A549 (cell line): ENCODE measurements around the gene SIM2. TPM values are rescaled to one million over a fixed set of nuclear protein-coding genes. Genes with fewer than 3 reads are reported as not detected.

Experiments used
- ATAC-seq, 2 experiments: fragments of 200-7000 bp in 1 of 2; fragments of >200 bp in 1 of 2; cut with Nextera tagmentation in 1 of 2; cut with Tn5 transposase in 1 of 2; 3 replicates each; pipeline versions ENCODE4 v1.8.0 to v1.9.1; 2018 to 2020; ENCODE audit warnings: mild to moderate bottlenecking in 1 of 2, moderate library complexity in 1 of 2
- CTCF ChIA-PET: fragments of 300-600 bp; sonication (Branson Sonifier 250); formaldehyde crosslinking; extraction: SDS; loops from one replicate; lab custom pipeline; 2021; ENCODE audit warnings: antibody characterized with exemption, inconsistent platforms; lab: Yijun Ruan, JAX
- POLR2A ChIA-PET: fragments of 350-600 bp; formaldehyde crosslinking; extraction: SDS; loops from one replicate; lab custom pipeline; 2021; ENCODE audit warnings: antibody characterized with exemption, inconsistent platforms; lab: Yijun Ruan, JAX
- DNase-seq, 2 experiments: peaks; one replicate each; pipeline versions ENCODE4 v3.0.0 to v3.0.0-alpha.2; 2011 to 2016; ENCODE audit warnings: low read depth in 1 of 2, low spot score in 1 of 2
- FAIRE-seq: peaks from 2 replicates; lab custom pipeline; 2011; peaks lifted over from hg19 to GRCh38; lab: Jason Lieb, UNC
- H3K27ac ChIP-seq, 2 experiments: fragments of >200 bp; sonication (Bioruptor Twin); formaldehyde crosslinking; 3 replicates each; pipeline ENCODE4 v1.5.1; 2016 to 2017
- H3K4me1 ChIP-seq: fragments of >200 bp; sonication (Bioruptor Twin); formaldehyde crosslinking; 3 replicates; pipeline ENCODE4 v1.6.1; 2016
- H3K4me2 ChIP-seq: fragments of >200 bp; sonication (Bioruptor Twin); formaldehyde crosslinking; 3 replicates; pipeline ENCODE4 v1.6.1; 2016
- H3K4me3 ChIP-seq: fragments of >200 bp; sonication (Bioruptor Twin); formaldehyde crosslinking; 3 replicates; pipeline ENCODE4 v1.5.1; 2016
- H3K9me3 ChIP-seq: fragments of >200 bp; sonication (Bioruptor Twin); formaldehyde crosslinking; 3 replicates; pipeline ENCODE4 v1.6.1; 2016
- CBX2 ChIP-seq: fragments of 200-600 bp; sonication (generic); IDR thresholded peaks from 2 replicates; pipeline ENCODE4 v1.6.1; 2016; ENCODE audit warnings: low read depth, mild to moderate bottlenecking, borderline replicate concordance
- CBX8 ChIP-seq: fragments of 200-600 bp; sonication (generic); IDR thresholded peaks from 2 replicates; pipeline ENCODE4 v1.6.1; 2016
- EHMT2 ChIP-seq: fragments of 200-600 bp; sonication (generic); IDR thresholded peaks from 2 replicates; pipeline ENCODE4 v1.6.1; 2016; ENCODE audit warnings: antibody characterized with exemption, low read depth, mild to moderate bottlenecking, moderate library complexity
- FOSL2 ChIP-seq, 2 experiments: fragments of 450-650 bp in 1 of 2; fragments of >200 bp in 1 of 2; sonication (Bioruptor Twin) in 1 of 2; formaldehyde crosslinking; IDR thresholded peaks; 2 replicates each; pipeline versions ENCODE4 v1.5.0 to v1.6.1; 2016 to 2020; ENCODE audit warnings: mild to moderate bottlenecking in 1 of 2, moderate library complexity in 1 of 2
- FOXS1 ChIP-seq: fragments of 250-450 bp; sonication (Bioruptor Pico); IDR thresholded peaks from 2 replicates; pipeline ENCODE4 v1.5.0; 2020; ENCODE audit warnings: mild to moderate bottlenecking, moderate library complexity
- HDAC2 ChIP-seq: fragments of 200-600 bp; sonication (generic); IDR thresholded peaks from 2 replicates; pipeline ENCODE4 v1.6.1; 2016
- HEYL ChIP-seq: fragments of 250-450 bp; sonication (Bioruptor Pico); IDR thresholded peaks from 2 replicates; pipeline ENCODE4 v1.8.0; 2021; ENCODE audit warnings: mild to moderate bottlenecking, moderate library complexity
- HMGXB4 ChIP-seq: fragments of 250-450 bp; sonication (Bioruptor Pico); IDR thresholded peaks from 2 replicates; pipeline ENCODE4 v1.5.0; 2021; ENCODE audit warnings: mild to moderate bottlenecking, moderate library complexity, borderline replicate concordance
- HOXB13 ChIP-seq: fragments of 250-450 bp; sonication (Bioruptor Pico); IDR thresholded peaks from 2 replicates; pipeline ENCODE4 v1.5.0; 2020; ENCODE audit warnings: low read depth, mild to moderate bottlenecking, moderate library complexity
- NPAS2 ChIP-seq: fragments of 250-450 bp; sonication (Bioruptor Pico); IDR thresholded peaks from 2 replicates; pipeline ENCODE4 v1.8.0; 2022; ENCODE audit warnings: mild to moderate bottlenecking, moderate library complexity, borderline replicate concordance
- RARB ChIP-seq: fragments of 250-450 bp; sonication (Bioruptor Pico); IDR thresholded peaks from 2 replicates; pipeline ENCODE4 v1.8.0; 2021; ENCODE audit warnings: mild to moderate bottlenecking, moderate library complexity
- RCOR1 ChIP-seq: fragments of 150-350 bp; IDR thresholded peaks from 2 replicates; pipeline ENCODE4 v1.6.1; 2014; ENCODE audit warnings: antibody characterized with exemption, low read length, low read depth
- REST ChIP-seq: fragments of 200-600 bp; sonication (generic); IDR thresholded peaks from 2 replicates; pipeline ENCODE4 v1.6.1; 2016; ENCODE audit warnings: antibody characterized with exemption, mild to moderate bottlenecking, moderate library complexity
- SMC3 ChIP-seq: fragments of >200 bp; sonication (Bioruptor Twin); formaldehyde crosslinking; IDR thresholded peaks from 3 replicates; pipeline ENCODE4 v1.6.1; 2018; ENCODE audit warnings: inconsistent platforms
- SREBF2 ChIP-seq: fragments of 450-650 bp; IDR thresholded peaks from 2 replicates; pipeline ENCODE4 v1.6.1; 2014; ENCODE audit warnings: mild to moderate bottlenecking, moderate library complexity
- TP53 ChIP-seq: fragments of 250-450 bp; sonication (Bioruptor Pico); IDR thresholded peaks from 2 replicates; pipeline ENCODE4 v1.5.0; 2021; ENCODE audit warnings: mild to moderate bottlenecking, moderate library complexity
- USF2 ChIP-seq: fragments of 450-650 bp; IDR thresholded peaks from 2 replicates; pipeline ENCODE4 v1.6.1; 2014; ENCODE audit warnings: antibody characterized with exemption
- ZNF302 ChIP-seq: fragments of 250-450 bp; sonication (Bioruptor Pico); IDR thresholded peaks from 2 replicates; pipeline ENCODE4 v1.9.0; 2021; ENCODE audit warnings: inconsistent platforms, mild to moderate bottlenecking, moderate library complexity
- WGBS: methylation state at CpG from one replicate; pipeline ENCODE4 v1.1.6; 2017; ENCODE audit errors: missing lambda C conversion rate; 5-methylcytosine and 5-hydroxymethylcytosine counted together
- polyA plus RNA-seq, 4 experiments: library from polyadenylated mRNA; depleted of rRNA in 3 of 4; stranded (reverse); fragments of >200 nt; fragmentation: RNase III in 1 of 4; extraction: RNeasy Plus Mini Kit Qiagen cat#74134 plus additional on column Dnase treatment in 1 of 4; gene quantifications; 2 replicates in 3 of 4; 3 replicates in 1 of 4; pipeline ENCODE4 v1.2.3, GENCODE V29; 2011 to 2017
- TF ChIP-seq, protein P1 (sequence below): fragments of 150-350 bp; IDR thresholded peaks from 2 replicates; pipeline ENCODE4 v1.6.1; 2014; ENCODE audit warnings: low read depth, mild to moderate bottlenecking, low read length
- TF ChIP-seq, protein P2 (sequence below): IDR thresholded peaks from 2 replicates; pipeline ENCODE4 v1.6.1; 2012

SIM2 gene
- polyA plus RNA-seq, 2 of the 4 experiments (the other 2 are of a cell fraction): 12.6 to 13.4 TPM

DNA sequence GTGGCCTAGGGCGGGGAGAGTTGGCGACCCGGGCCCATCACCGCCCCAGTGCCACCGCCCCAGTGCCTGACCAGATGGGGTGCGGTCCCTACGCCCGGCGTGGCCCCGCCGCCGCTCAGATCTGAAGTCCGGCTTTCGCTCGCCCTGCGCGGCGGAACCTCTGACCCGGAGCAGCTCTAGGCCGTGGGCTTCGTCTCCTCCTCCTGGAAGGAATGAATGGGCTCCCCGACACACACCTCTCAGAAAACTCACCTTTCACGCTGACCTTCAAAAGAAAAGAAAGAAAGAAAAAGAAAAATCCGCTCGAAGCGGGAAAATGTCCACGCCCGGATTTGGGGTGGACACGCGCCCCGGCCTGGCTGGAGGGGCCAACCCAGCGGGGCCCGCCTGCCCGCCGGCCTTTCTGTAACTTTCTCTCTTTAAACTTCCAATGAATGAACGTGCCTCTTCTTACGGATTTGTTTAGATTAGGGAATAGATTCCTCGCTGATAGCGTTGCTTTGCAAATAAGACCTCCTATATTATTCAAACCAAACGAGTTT, 5.4 kb upstream of the SIM2 start:
- Histone ChIP-seq H3K4me2 (no peak overlapping the region), H3K27ac (no peak overlapping the region), H3K4me3 (no peak overlapping the region), H3K4me1 (0 out of 3 replicates have a peak, but pooled peaks cover 4% of the 10 kb centered on the region), H3K9me3 (no peaks in the 10 kb centered on the region)
- ChIA-PET CTCF (no interaction called here), POLR2A (no interaction called here)
- DNase-seq: no peak
- ATAC-seq: no peak
- no peak for TF ChIP-seq SREBF2
- no peak for TF ChIP-seq RCOR1
- no peak for TF ChIP-seq HMGXB4 (CRISPR knock-in tag)
- TF ChIP-seq, protein P1, sequence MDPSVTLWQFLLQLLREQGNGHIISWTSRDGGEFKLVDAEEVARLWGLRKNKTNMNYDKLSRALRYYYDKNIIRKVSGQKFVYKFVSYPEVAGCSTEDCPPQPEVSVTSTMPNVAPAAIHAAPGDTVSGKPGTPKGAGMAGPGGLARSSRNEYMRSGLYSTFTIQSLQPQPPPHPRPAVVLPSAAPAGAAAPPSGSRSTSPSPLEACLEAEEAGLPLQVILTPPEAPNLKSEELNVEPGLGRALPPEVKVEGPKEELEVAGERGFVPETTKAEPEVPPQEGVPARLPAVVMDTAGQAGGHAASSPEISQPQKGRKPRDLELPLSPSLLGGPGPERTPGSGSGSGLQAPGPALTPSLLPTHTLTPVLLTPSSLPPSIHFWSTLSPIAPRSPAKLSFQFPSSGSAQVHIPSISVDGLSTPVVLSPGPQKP: no peak
- TF ChIP-seq ZNF302 (CRISPR knock-in tag): no peak
- no peak for TF ChIP-seq RARB
- no peak for TF ChIP-seq EHMT2
- TF ChIP-seq, protein P2, sequence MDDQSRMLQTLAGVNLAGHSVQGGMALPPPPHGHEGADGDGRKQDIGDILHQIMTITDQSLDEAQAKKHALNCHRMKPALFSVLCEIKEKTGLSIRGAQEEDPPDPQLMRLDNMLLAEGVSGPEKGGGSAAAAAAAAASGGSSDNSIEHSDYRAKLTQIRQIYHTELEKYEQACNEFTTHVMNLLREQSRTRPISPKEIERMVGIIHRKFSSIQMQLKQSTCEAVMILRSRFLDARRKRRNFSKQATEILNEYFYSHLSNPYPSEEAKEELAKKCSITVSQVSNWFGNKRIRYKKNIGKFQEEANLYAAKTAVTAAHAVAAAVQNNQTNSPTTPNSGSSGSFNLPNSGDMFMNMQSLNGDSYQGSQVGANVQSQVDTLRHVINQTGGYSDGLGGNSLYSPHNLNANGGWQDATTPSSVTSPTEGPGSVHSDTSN: no peak
- no peak for TF ChIP-seq HOXB13
- no peak for TF ChIP-seq HEYL (CRISPR knock-in tag)
- no peak for TF ChIP-seq FOXS1 (CRISPR knock-in tag)
- no peak for TF ChIP-seq REST
- TF ChIP-seq HDAC2: no peak
- no peak for TF ChIP-seq TP53
- no peak for TF ChIP-seq CBX2
- no peak for TF ChIP-seq USF2
- no peak for TF ChIP-seq NPAS2
- TF ChIP-seq CBX8: no peak
- TF ChIP-seq SMC3: no peak
- TF ChIP-seq FOSL2 (IDR thresholded peaks at IDR 0.05): no peak
- no peak for TF ChIP-seq FOSL2 (CRISPR knock-in tag; IDR thresholded peaks at IDR 0.05)
- FAIRE-seq: no peak
- WGBS: 93% methylated on average over 36 of the region's 40 CpGs
